Retinal pigment epithelial cell (primary cell): ENCODE results near the gene TMEM271.

Experiments
- DNase-seq: peaks from one replicate; pipeline ENCODE4 v3.0.0-alpha.2; 2010; ENCODE audit warnings: low read depth
- H3K4me3 ChIP-seq: 2 replicates; pipeline ENCODE4 v1.5.1; 2011; ENCODE audit warnings: mild to moderate bottlenecking, low read length, control low read depth, moderate library complexity
- TF ChIP-seq, protein P1 (sequence below): conservative IDR thresholded peaks from 2 replicates; pipeline ENCODE4 v1.5.1; 2011; ENCODE audit warnings: low read depth, low read length, control low read depth, inconsistent platforms

TMEM271 gene

GRCh38 chr4:583820-584219, 7.7 kb upstream of the TMEM271 start:
- DNase-seq = no peak
- H3K4me3 ChIP-seq = no peak overlapping the region
- TF ChIP-seq, protein P1, sequence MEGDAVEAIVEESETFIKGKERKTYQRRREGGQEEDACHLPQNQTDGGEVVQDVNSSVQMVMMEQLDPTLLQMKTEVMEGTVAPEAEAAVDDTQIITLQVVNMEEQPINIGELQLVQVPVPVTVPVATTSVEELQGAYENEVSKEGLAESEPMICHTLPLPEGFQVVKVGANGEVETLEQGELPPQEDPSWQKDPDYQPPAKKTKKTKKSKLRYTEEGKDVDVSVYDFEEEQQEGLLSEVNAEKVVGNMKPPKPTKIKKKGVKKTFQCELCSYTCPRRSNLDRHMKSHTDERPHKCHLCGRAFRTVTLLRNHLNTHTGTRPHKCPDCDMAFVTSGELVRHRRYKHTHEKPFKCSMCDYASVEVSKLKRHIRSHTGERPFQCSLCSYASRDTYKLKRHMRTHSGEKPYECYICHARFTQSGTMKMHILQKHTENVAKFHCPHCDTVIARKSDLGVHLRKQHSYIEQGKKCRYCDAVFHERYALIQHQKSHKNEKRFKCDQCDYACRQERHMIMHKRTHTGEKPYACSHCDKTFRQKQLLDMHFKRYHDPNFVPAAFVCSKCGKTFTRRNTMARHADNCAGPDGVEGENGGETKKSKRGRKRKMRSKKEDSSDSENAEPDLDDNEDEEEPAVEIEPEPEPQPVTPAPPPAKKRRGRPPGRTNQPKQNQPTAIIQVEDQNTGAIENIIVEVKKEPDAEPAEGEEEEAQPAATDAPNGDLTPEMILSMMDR = no peak

DNA sequence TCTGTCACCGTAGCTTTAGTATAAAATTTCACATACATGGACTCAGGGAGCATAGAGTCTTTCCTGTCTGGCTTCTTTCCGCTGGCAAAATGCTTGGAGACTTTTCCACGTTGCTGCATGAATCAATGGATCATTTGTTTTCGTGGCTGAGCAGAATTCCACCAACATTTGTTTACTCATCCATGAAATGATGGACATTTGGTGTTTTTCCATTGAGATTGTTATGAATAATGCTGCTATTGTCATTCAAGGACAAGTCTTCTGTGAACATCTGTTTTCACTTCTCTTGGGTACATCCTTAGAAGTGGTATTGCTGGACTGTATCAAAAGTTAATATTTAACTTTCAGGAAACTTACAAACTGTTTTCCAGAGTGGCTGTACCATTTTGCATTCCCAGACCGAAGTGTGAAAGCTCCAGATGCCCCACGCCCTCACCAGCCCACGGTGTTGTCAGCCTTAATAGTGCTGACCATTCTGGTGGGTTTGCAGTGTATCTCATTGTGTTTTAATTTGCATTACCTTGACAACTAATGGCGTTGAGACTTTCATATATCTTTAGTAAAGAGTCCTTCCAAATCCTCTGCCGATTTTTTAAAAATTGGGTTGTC, 5.8 kb upstream of the TMEM271 start:
- no peak overlapping the region for H3K4me3 ChIP-seq
- TF ChIP-seq, protein P1 = no peak
- no peak for DNase-seq

DNA sequence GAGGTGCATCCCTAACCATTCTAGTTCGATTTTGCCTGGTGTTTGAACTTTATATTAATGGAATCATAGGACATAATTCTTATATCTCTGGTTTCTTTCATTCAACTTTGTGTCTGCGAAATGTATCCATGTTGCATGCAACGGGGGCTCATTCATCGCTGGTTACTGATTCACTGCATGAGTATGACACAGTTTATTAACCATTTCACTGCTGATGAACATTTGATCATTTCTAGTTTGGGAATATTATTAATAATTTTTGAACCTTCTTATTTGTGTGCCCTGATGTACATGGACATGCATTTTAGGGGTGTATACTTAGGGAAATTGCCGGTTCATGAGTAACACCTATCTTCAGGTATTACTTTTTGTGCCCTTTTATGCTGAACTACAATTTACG, 5.1 kb upstream of the TMEM271 start:
- no peak for DNase-seq
- no peak overlapping the region for H3K4me3 ChIP-seq
- TF ChIP-seq, protein P1 = no peak

GRCh38 chr4:579543-580175, 3.6 kb upstream of the TMEM271 start:
- DNase-seq = no peak
- TF ChIP-seq, protein P1 = no peak
- no peak overlapping the region for H3K4me3 ChIP-seq

GRCh38 chr4:578451-579443, 2.7 kb upstream of the TMEM271 start:
- TF ChIP-seq, protein P1 = no peak
- DNase-seq = no peak
- no peak overlapping the region for H3K4me3 ChIP-seq

- no peak overlapping the region for H3K4me3 ChIP-seq
- DNase-seq = peak; percentile 3
- TF ChIP-seq, protein P1 = no peak
Measured at GRCh38 chr4:577499-578450, 1.7 kb upstream of the TMEM271 start.
